GM12878 (cell line): Measurements from ENCODE around the gene ST8SIA1. TPM values are rescaled to one million over a fixed set of nuclear protein-coding genes. Genes with fewer than 3 reads are reported as not detected.
A peak's percentile ranks its signal among the peaks of the same experiment; 100 is the strongest.

Experiments
- ATAC-seq: fragments of 200-7000 bp; cut with Tn5 transposase; 3 replicates; pipeline ENCODE4 v1.9.1; 2020; ENCODE audit warnings: mild to moderate bottlenecking, moderate library complexity
- BruUV-seq: library from RNA; stranded (reverse); fragments of 400-500 nt; replicated peaks from 2 replicates; lab custom pipeline; 2021; lab: Mats Ljungman, UMichigan
- CTCF ChIA-PET: fragments of 300-600 bp; sonication (Branson Sonifier 250); formaldehyde crosslinking; extraction: SDS; loops from one replicate; lab custom pipeline; 2021; ENCODE audit warnings: inconsistent platforms; lab: Yijun Ruan, JAX
- POLR2A ChIA-PET: fragments of 350-600 bp; formaldehyde crosslinking; extraction: SDS; loops from one replicate; lab custom pipeline; 2021; ENCODE audit warnings: inconsistent platforms; lab: Charles Lee
- RAD21 ChIA-PET: fragments of 300-600 bp; sonication (Branson Sonifier 250); formaldehyde crosslinking; loops from one replicate; lab custom pipeline; 2023; ENCODE audit warnings: antibody characterized with exemption; ENCODE audit not compliant: unreplicated experiment; lab: Charles Lee
- SMC1A ChIA-PET: fragments of 300-600 bp; sonication (Branson Sonifier 250); formaldehyde crosslinking; loops from one replicate; lab custom pipeline; 2023; ENCODE audit not compliant: unreplicated experiment, uncharacterized antibody; lab: Charles Lee
- DNase-seq: peaks from one replicate; pipeline ENCODE4 v3.0.0-alpha.2; 2011; ENCODE audit warnings: low read depth, low spot score
- FAIRE-seq: peaks from 3 replicates; lab custom pipeline; 2011; peaks lifted over from hg19 to GRCh38; lab: Jason Lieb, UNC
- H2AFZ ChIP-seq: 2 replicates; pipeline ENCODE4 v1.6.0; 2011; ENCODE audit warnings: low read depth, low read length, control low read depth; ENCODE audit not compliant: control insufficient read depth
- H3K27ac ChIP-seq: 2 replicates; pipeline ENCODE4 v1.5.1; 2011; ENCODE audit warnings: control low read depth; ENCODE audit not compliant: control insufficient read depth, insufficient read depth
- H3K27me3 ChIP-seq, 2 experiments: replicated peaks in 1 of 2; 2 replicates each; pipeline versions ENCODE4 v1.6.0 to v1.6.1; 2011; ENCODE audit warnings: low read length in 1 of 2; ENCODE audit not compliant: control insufficient read depth in 2 of 2, insufficient read depth in 2 of 2
- H3K36me3 ChIP-seq, 2 experiments: 2 replicates each; pipeline ENCODE4 v1.5.1; 2011; ENCODE audit warnings: low read length in 1 of 2; ENCODE audit not compliant: control insufficient read depth in 2 of 2, insufficient read depth in 2 of 2
- H3K4me1 ChIP-seq: 2 replicates; pipeline ENCODE4 v1.6.1; 2011; ENCODE audit warnings: mild to moderate bottlenecking, low read length, moderate library complexity, mixed read lengths; ENCODE audit not compliant: control insufficient read depth, insufficient read depth
- H3K4me2 ChIP-seq: 2 replicates; pipeline ENCODE4 v1.6.0; 2011; ENCODE audit warnings: control low read depth; ENCODE audit not compliant: control insufficient read depth, insufficient read depth
- H3K4me3 ChIP-seq: fragments of 200-600 bp; sonication (generic); 2 replicates; pipeline ENCODE4 v1.5.1; 2016
- H3K79me2 ChIP-seq: 2 replicates; pipeline ENCODE4 v1.6.0; 2011; ENCODE audit warnings: low read length; ENCODE audit not compliant: control insufficient read depth, insufficient read depth
- H3K9ac ChIP-seq: 2 replicates; pipeline ENCODE4 v1.8.0; 2011; ENCODE audit warnings: low read length, control low read depth, mixed read lengths; ENCODE audit not compliant: control insufficient read depth, insufficient read depth
- H3K9me3 ChIP-seq: replicated peaks from 3 replicates; pipeline ENCODE4 v1.5.1; 2011; ENCODE audit warnings: mild to moderate bottlenecking, low read length; ENCODE audit not compliant: control insufficient read depth, insufficient read depth
- H4K20me1 ChIP-seq: 2 replicates; pipeline ENCODE4 v1.6.0; 2011; ENCODE audit not compliant: control insufficient read depth, insufficient read depth
- CBFB ChIP-seq: IDR thresholded peaks from 2 replicates; pipeline ENCODE4 v1.6.1; 2016; ENCODE audit warnings: antibody characterized with exemption, low read depth
- EGR1 ChIP-seq, 2 experiments: IDR thresholded peaks; 1 replicate in 1 of 2; 2 replicates in 1 of 2; pipeline ENCODE4 v1.6.1; 2011 to 2012; ENCODE audit warnings: low read depth in 2 of 2, low read length in 2 of 2, borderline replicate concordance in 1 of 2, mild to moderate bottlenecking in 1 of 2, moderate library complexity in 1 of 2
- IKZF1 ChIP-seq: fragments of 450-650 bp; conservative IDR thresholded peaks from 2 replicates; pipeline ENCODE4 v1.6.1; 2017; ENCODE audit warnings: antibody characterized with exemption, mild to moderate bottlenecking
- SPI1 ChIP-seq: IDR thresholded peaks from 2 replicates; pipeline ENCODE4 v1.6.1; 2011; ENCODE audit warnings: low read depth, mild to moderate bottlenecking, low read length, moderate library complexity, borderline replicate concordance; ENCODE audit not compliant: insufficient read depth
- ZBED1 ChIP-seq: IDR thresholded peaks from 2 replicates; pipeline ENCODE4 v1.6.1; 2016; ENCODE audit warnings: borderline replicate concordance
- WGBS: methylation state at CpG from one replicate; pipeline ENCODE4 v1.1.6; 2016; ENCODE audit warnings: low lambda C conversion rate; ENCODE audit not compliant: insufficient replicate concordance, insufficient coverage; ENCODE audit errors: missing lambda C conversion rate; 5-methylcytosine and 5-hydroxymethylcytosine counted together
- in situ Hi-C: fragments of 300-500 bp; cut with MboI; formaldehyde crosslinking; loops from 9 replicates; pipeline ENCODE4 v1.14.3; 2018; ENCODE audit warnings: mixed read lengths
- intact Hi-C: fragments of 100-400 bp; cut with micrococcal nuclease; formaldehyde crosslinking; loops from one replicate; pipeline ENCODE4 v1.14.2; 2022; ENCODE audit not compliant: unreplicated experiment
- polyA plus RNA-seq, 11 experiments: library from polyadenylated mRNA; depleted of rRNA in 4 of 11; unstranded in 6 of 11; stranded (reverse) in 5 of 11; fragments of >200 nt; fragmentation: Nextera tagmentation in 4 of 11; fragmentation: Illumina TruSeq in 1 of 11; extraction: Ambion mirVana in 4 of 11; extraction: Trizol in 1 of 11; gene quantifications; 1 replicate in 1 of 11; 2 replicates in 10 of 11; pipeline versions ENCODE4 v1.2.1 to v1.2.3, GENCODE V29; 2011 to 2016; ENCODE audit warnings: inconsistent platforms in 2 of 11, missing spikeins in 2 of 11, low read depth in 1 of 11
- total RNA-seq, 4 experiments: library from RNA; depleted of rRNA in 3 of 4; stranded (reverse); fragments of >200 nt in 3 of 4; fragmentation: Illumina TruSeq in 1 of 4; extraction: Trizol in 1 of 4; gene quantifications; 2 replicates each; pipeline versions ENCODE4 v1.2.1 to v1.2.3, GENCODE V29; 2013 to 2021
- TF ChIP-seq, protein P1 (sequence below): IDR thresholded peaks from 2 replicates; pipeline ENCODE4 v1.6.1; 2012; ENCODE audit warnings: low read depth, low read length, improper control_type of control experiment
- TF ChIP-seq, protein P2 (sequence below): fragments of 450-650 bp; IDR thresholded peaks from 2 replicates; pipeline ENCODE4 v1.6.1; 2017; ENCODE audit warnings: mild to moderate bottlenecking
- TF ChIP-seq, protein P3 (sequence below): IDR thresholded peaks from 2 replicates; pipeline ENCODE4 v1.6.1; 2011; ENCODE audit warnings: borderline replicate concordance, low read depth, mild to moderate bottlenecking, moderate library complexity, mixed read lengths, low read length; ENCODE audit not compliant: insufficient read depth; ENCODE audit errors: extremely low read length

Gene ST8SIA1
- total and polyA plus RNA-seq, 10 of the 15 experiments (the other 5 are each of a cell fraction or from before 2014, with no cell fraction given), result 0.23 to 0.35 (median 0.23) TPM; not detected in 7

DNA sequence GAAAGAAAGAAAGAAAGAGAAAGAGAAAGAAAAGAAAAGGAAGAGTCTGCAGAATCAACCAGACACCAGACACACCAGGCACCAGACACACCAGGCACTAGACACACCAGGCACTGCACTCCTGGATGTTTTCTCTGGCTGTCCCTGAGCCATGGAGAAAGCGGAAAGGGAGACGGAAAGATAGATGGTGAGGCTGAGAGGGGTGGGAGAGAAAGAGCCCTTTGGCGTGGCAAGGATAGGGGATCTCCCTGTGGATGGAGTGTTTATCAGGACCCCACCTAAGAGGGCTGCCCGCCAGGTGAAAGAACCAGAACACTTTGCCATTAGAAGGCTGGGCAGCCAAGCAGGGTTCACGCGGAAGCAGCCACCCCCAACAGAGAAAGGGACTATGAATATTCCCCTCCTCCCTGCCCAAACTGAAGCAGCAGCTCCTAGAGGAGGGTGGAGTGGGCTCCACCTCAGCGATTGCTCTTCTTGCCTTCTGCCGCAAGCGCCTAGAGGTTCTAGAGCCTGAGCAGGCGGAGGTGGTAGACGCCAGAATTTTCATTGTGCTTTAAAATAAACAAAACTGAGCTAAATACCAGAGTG, 13.4 kb downstream of the ST8SIA1 start (continued):
- no peak for TF ChIP-seq ZBED1
- TF ChIP-seq CBFB, result no peak
- TF ChIP-seq, protein P1, sequence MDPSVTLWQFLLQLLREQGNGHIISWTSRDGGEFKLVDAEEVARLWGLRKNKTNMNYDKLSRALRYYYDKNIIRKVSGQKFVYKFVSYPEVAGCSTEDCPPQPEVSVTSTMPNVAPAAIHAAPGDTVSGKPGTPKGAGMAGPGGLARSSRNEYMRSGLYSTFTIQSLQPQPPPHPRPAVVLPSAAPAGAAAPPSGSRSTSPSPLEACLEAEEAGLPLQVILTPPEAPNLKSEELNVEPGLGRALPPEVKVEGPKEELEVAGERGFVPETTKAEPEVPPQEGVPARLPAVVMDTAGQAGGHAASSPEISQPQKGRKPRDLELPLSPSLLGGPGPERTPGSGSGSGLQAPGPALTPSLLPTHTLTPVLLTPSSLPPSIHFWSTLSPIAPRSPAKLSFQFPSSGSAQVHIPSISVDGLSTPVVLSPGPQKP, result no peak
- TF ChIP-seq, protein P2, sequence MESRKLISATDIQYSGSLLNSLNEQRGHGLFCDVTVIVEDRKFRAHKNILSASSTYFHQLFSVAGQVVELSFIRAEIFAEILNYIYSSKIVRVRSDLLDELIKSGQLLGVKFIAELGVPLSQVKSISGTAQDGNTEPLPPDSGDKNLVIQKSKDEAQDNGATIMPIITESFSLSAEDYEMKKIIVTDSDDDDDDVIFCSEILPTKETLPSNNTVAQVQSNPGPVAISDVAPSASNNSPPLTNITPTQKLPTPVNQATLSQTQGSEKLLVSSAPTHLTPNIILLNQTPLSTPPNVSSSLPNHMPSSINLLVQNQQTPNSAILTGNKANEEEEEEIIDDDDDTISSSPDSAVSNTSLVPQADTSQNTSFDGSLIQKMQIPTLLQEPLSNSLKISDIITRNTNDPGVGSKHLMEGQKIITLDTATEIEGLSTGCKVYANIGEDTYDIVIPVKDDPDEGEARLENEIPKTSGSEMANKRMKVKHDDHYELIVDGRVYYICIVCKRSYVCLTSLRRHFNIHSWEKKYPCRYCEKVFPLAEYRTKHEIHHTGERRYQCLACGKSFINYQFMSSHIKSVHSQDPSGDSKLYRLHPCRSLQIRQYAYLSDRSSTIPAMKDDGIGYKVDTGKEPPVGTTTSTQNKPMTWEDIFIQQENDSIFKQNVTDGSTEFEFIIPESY, result no peak
- TF ChIP-seq, all 136 proteins: peak for 0

DNA sequence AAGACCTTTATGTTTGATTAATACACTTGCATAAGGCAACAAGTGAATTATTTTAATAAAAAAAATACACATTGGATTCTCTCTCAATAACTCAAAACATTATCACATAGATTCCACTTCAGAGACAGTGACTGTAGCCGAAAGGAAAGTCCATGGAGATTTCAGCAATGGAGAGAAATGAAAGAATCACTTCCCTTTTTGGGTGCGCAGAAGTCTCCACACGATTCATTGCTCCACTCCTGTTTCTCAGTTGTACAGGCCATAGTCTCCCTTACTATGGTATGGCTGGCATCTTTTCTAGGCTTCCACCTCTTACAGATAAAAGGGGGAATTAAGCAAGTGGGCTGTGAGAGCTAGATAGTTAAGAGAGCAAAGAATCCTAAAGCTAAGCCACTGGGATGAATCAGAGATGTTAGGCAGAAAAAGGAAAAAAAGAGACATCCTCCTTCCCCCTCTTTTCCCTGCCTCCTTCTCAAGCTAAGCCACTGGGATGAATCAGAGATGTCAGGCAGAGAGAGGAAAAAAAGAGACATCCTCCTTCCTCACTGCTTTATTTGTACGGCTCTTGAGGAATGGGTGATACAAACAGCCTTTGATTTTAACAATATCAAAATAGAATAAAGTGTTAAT, 16.3 kb downstream of the ST8SIA1 start:
- RAD21 ChIA-PET, result interaction anchor here (0.6 kb wide), 1 partner anchor 218 kb away, joined by 3 read pairs; no protein-coding TSS in a partner anchor
- Histone ChIP-seq H3K36me3 (no peaks in the 10 kb centered on the region), H3K9me3 (no peaks in the 10 kb centered on the region), H3K9ac (no peak overlapping the region), H4K20me1 (no peaks in the 10 kb centered on the region), H3K27ac (no peak overlapping the region), H3K4me2 (no peak overlapping the region), H3K79me2 (no peaks in the 10 kb centered on the region), H3K4me1 (no peaks in the 10 kb centered on the region), H3K27me3 (no peaks in the 10 kb centered on the region), H2AFZ (no peak overlapping the region), H3K4me3 (no peak overlapping the region)
- CTCF ChIA-PET, result no interaction called here
- 0% methylated on average over 4 of the region's 4 CpGs for WGBS
- FAIRE-seq (peak; percentile 13), ATAC-seq (peak; percentile 53), DNase-seq (no peak)
- SMC1A ChIA-PET, result interaction anchor here (0.7 kb wide), 1 partner anchor 584 kb away, joined by 3 read pairs; no protein-coding TSS in a partner anchor
- intact Hi-C loops (no loop called here), in situ Hi-C loops (no loop called here)
- BruUV-seq, result no TSS peak
- TF ChIP-seq IKZF1 (0 out of 2 replicates have a peak, but pooled peaks have one; percentile 27), EGR1 (IDR thresholded peaks at IDR 0.05; ENCODE audit: borderline replicate concordance in 1 of 2, low read depth in 2 of 2, low read length in 2 of 2) (no peak), SPI1 (peak; percentile 80)
- TF ChIP-seq, protein P3, sequence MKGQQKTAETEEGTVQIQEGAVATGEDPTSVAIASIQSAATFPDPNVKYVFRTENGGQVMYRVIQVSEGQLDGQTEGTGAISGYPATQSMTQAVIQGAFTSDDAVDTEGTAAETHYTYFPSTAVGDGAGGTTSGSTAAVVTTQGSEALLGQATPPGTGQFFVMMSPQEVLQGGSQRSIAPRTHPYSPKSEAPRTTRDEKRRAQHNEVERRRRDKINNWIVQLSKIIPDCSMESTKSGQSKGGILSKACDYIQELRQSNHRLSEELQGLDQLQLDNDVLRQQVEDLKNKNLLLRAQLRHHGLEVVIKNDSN, result no peak
- POLR2A ChIA-PET, result no interaction called here
